ENCODE measurements around the gene CUX1.

CUX1 gene

GRCh38 chr7:101815826-101816594, 1.4 kb upstream of the CUX1 start:
- no peak; the same call in 1 of the 2 replicates for TF ChIP-seq CTCF (IDR thresholded peaks at IDR 0.05; ENCODE audit: low read depth, low read length)
- no peaks in the 10 kb centered on the region for H3K9me3 ChIP-seq
- no peaks in the 10 kb centered on the region for H3K36me3 ChIP-seq
- peak; percentile 86 for DNase-seq
- H3K4me3 ChIP-seq (ENCODE audit: low read depth, low read length): peak overlapping the region; percentile 71
- peaks cover 11% of the 10 kb centered on the region for H3K27me3 ChIP-seq
- H3K4me1 ChIP-seq: peaks cover 6% of the 10 kb centered on the region; the same call in 1 of the 2 replicates

GRCh38 chr7:101816595-101817470, 593 bp upstream of the CUX1 start:
- H3K9me3 ChIP-seq: no peaks in the 10 kb centered on the region
- peak; percentile 62 for DNase-seq
- 0 out of 2 replicates have a peak, but pooled peaks have one; percentile 7 for TF ChIP-seq CTCF (IDR thresholded peaks at IDR 0.05; ENCODE audit: low read depth, low read length)
- peak overlapping the region; percentile 71 for H3K4me3 ChIP-seq (ENCODE audit: low read depth, low read length)
- no peaks in the 10 kb centered on the region for H3K36me3 ChIP-seq
- peaks cover 6% of the 10 kb centered on the region; the same call in 1 of the 2 replicates for H3K4me1 ChIP-seq
- peaks cover 11% of the 10 kb centered on the region for H3K27me3 ChIP-seq

GRCh38 chr7:101818287-101819071, 1.1 kb downstream of the CUX1 start:
- H3K4me1 ChIP-seq: peaks cover 6% of the 10 kb centered on the region; the same call in 1 of the 2 replicates
- H3K36me3 ChIP-seq: no peaks in the 10 kb centered on the region
- no peak overlapping the region for H3K4me3 ChIP-seq (ENCODE audit: low read depth, low read length)
- peaks cover 6% of the 10 kb centered on the region for H3K27me3 ChIP-seq
- H3K9me3 ChIP-seq: no peaks in the 10 kb centered on the region
- no peak for DNase-seq
- TF ChIP-seq CTCF (IDR thresholded peaks at IDR 0.05; ENCODE audit: low read depth, low read length): no peak

- H3K27me3 ChIP-seq: peaks cover 3% of the 10 kb centered on the region; the same call in 1 of the 2 replicates
- no peaks in the 10 kb centered on the region for H3K36me3 ChIP-seq
- no peak overlapping the region for H3K4me3 ChIP-seq (ENCODE audit: low read depth, low read length)
- H3K9me3 ChIP-seq: no peaks in the 10 kb centered on the region
- H3K4me1 ChIP-seq: peaks cover 6% of the 10 kb centered on the region; the same call in 1 of the 2 replicates
- DNase-seq: no peak
- TF ChIP-seq CTCF (IDR thresholded peaks at IDR 0.05; ENCODE audit: low read depth, low read length): no peak
Measured at GRCh38 chr7:101819183-101819582, 1.8 kb downstream of the CUX1 start.

- no peak overlapping the region for H3K4me3 ChIP-seq (ENCODE audit: low read depth, low read length)
- H3K27me3 ChIP-seq: no peaks in the 10 kb centered on the region
- no peak for TF ChIP-seq CTCF (IDR thresholded peaks at IDR 0.05; ENCODE audit: low read depth, low read length)
- H3K4me1 ChIP-seq: peaks cover 6% of the 10 kb centered on the region
- H3K9me3 ChIP-seq: no peaks in the 10 kb centered on the region
- no peaks in the 10 kb centered on the region for H3K36me3 ChIP-seq
- no peak for DNase-seq
Measured at GRCh38 chr7:101819913-101820522, 2.6 kb downstream of the CUX1 start.

Data from BE2C (cell line).